ENCODE measurements around the gene CS. TPM values are rescaled to one million over a fixed set of nuclear protein-coding genes. Genes with fewer than 3 reads are reported as not detected.

The CS gene
- total RNA-seq, 1 experiment from 2014 or later: 250 TPM

- Histone ChIP-seq H3K4me1 (ENCODE audit: insufficient read depth, low read length) (0 out of 2 replicates have a peak, but pooled peaks cover 2% of the 10 kb centered on the region), H4K5ac (ENCODE audit: insufficient read length, low read depth, low read length) (no peak overlapping the region), H3K9ac (ENCODE audit: extremely low read depth, insufficient read length, low read length) (no peak overlapping the region), H4K91ac (ENCODE audit: insufficient read length, low read depth, low read length) (no peak overlapping the region), H3K23ac (ENCODE audit: insufficient read length, low read depth, low read length) (no peak overlapping the region), H3K18ac (ENCODE audit: insufficient read length, low read depth, low read length) (no peak overlapping the region), H2AFZ (ENCODE audit: low read length) (no peak overlapping the region), H2AK5ac (ENCODE audit: insufficient read length, low read length) (no peak overlapping the region), H3K23me2 (ENCODE audit: insufficient read length, low read depth, low read length, poor library complexity, severe bottlenecking) (no peaks in the 10 kb centered on the region), H3K4me2 (ENCODE audit: insufficient read depth, insufficient read length, low read length) (no peak overlapping the region), H4K20me1 (ENCODE audit: control insufficient read depth, insufficient read depth, insufficient read length) (no peaks in the 10 kb centered on the region), H2BK20ac (ENCODE audit: low read depth, low read length, poor library complexity, severe bottlenecking) (no peak overlapping the region), H3K9me3 (ENCODE audit: control insufficient read depth, low read depth, low read length) (no peaks in the 10 kb centered on the region), H3K27me3 (ENCODE audit: insufficient read depth, low read length) (no peaks in the 10 kb centered on the region), H3K79me2 (ENCODE audit: insufficient read depth, low read length) (no peaks in the 10 kb centered on the region), H2BK120ac (ENCODE audit: low read depth, low read length, poor library complexity, severe bottlenecking) (no peak overlapping the region), H2BK12ac (ENCODE audit: insufficient read length, low read depth, low read length) (no peak overlapping the region), H3T11ph (ENCODE audit: low read length) (no peak overlapping the region), H2BK15ac (ENCODE audit: low read depth, low read length) (no peak overlapping the region), H4K8ac (replicated peaks; ENCODE audit: insufficient read length, low read depth, low read length) (no peak overlapping the region), H3K4ac (ENCODE audit: low read depth, low read length) (no peak overlapping the region), H2BK5ac (ENCODE audit: insufficient read length, low read length) (no peak overlapping the region), H3K56ac (ENCODE audit: insufficient read length, low read depth, low read length) (no peak overlapping the region), H3K14ac (ENCODE audit: insufficient read depth, low read length) (no peak overlapping the region), H3K27ac (ENCODE audit: insufficient read length, low read depth, low read length) (no peak overlapping the region), H3K79me1 (ENCODE audit: insufficient read depth, low read depth, low read length, poor library complexity, severe bottlenecking) (peaks cover 3% of the 10 kb centered on the region)
- H3K27me3 Mint-ChIP-seq (ENCODE audit: low read depth): no peaks in the 10 kb centered on the region
- peaks cover 0 to 6% of the 10 kb centered on the region in 2 experiments; a peak in 2 of 4 replicates for H3K4me1 Mint-ChIP-seq
- no peaks in the 10 kb centered on the region for H3K9me3 Mint-ChIP-seq
- H3K36me3 Mint-ChIP-seq (ENCODE audit: insufficient read depth in 1 of 3, low read depth in 3 of 3): peaks cover 28 to 78% (median 50%) of the 10 kb centered on the region in 3 experiments
- H3K27ac Mint-ChIP-seq: no peak overlapping the region
- TF ChIP-seq, protein P1, sequence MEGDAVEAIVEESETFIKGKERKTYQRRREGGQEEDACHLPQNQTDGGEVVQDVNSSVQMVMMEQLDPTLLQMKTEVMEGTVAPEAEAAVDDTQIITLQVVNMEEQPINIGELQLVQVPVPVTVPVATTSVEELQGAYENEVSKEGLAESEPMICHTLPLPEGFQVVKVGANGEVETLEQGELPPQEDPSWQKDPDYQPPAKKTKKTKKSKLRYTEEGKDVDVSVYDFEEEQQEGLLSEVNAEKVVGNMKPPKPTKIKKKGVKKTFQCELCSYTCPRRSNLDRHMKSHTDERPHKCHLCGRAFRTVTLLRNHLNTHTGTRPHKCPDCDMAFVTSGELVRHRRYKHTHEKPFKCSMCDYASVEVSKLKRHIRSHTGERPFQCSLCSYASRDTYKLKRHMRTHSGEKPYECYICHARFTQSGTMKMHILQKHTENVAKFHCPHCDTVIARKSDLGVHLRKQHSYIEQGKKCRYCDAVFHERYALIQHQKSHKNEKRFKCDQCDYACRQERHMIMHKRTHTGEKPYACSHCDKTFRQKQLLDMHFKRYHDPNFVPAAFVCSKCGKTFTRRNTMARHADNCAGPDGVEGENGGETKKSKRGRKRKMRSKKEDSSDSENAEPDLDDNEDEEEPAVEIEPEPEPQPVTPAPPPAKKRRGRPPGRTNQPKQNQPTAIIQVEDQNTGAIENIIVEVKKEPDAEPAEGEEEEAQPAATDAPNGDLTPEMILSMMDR (conservative IDR thresholded peaks at IDR 0.05): no peak
- H3K4me3 Mint-ChIP-seq: no peak overlapping the region
- DNase-seq: no peak
- WGBS (ENCODE audit: extremely low coverage, insufficient read length, low lambda C conversion rate): no CpG with 5 or more reads among the region's 2 CpGs
Observed at GRCh38 chr12:56282579-56282978, 17.6 kb downstream of the CS start.

Measured in H9 (cell line).